Activated gamma-delta T cell treated with anti-CD3 and anti-CD28 coated beads, Interleukin-2, amount 50 U/mL, for 16 hours (primary cell): ENCODE data around the gene LRRC1.

Experiments
- DNase-seq: peaks from one replicate; pipeline ENCODE4 v3.0.0-alpha.2; 2020; ENCODE audit warnings: low read depth

Gene LRRC1

GRCh38 chr6:53924821-53925422 lies 130.1 kb downstream of the LRRC1 start:
- no peak for DNase-seq

GRCh38 chr6:53925891-53926290 lies 131.1 kb downstream of the LRRC1 start:
- no peak for DNase-seq

- DNase-seq, result no peak
These were observed 131.7 kb downstream of the LRRC1 start for GRCh38 chr6:53926505-53926904.

- no peak for DNase-seq
These were observed 133.8 kb downstream of the LRRC1 start for GRCh38 chr6:53928641-53929040.

- no peak for DNase-seq
These were observed 134.4 kb downstream of the LRRC1 start for GRCh38 chr6:53929041-53929820.

GRCh38 chr6:53929821-53930120 lies 135.0 kb downstream of the LRRC1 start:
- no peak for DNase-seq

GRCh38 chr6:53930330-53930729 lies 135.5 kb downstream of the LRRC1 start:
- DNase-seq, result no peak

GRCh38 chr6:53931086-53931485 lies 136.3 kb downstream of the LRRC1 start:
- DNase-seq, result no peak

- DNase-seq, result no peak
These were observed 137.7 kb downstream of the LRRC1 start for GRCh38 chr6:53932516-53932915.

GRCh38 chr6:53934023-53934422 lies 139.2 kb downstream of the LRRC1 start:
- DNase-seq, result no peak

GRCh38 chr6:53937461-53937860 lies 142.7 kb downstream of the LRRC1 start:
- no peak for DNase-seq

- no peak for DNase-seq
These were observed 144.0 kb downstream of the LRRC1 start for GRCh38 chr6:53938810-53939209.

- DNase-seq, result no peak
These were observed 145.0 kb downstream of the LRRC1 start for GRCh38 chr6:53939830-53940229.

- no peak for DNase-seq
These were observed 148.6 kb downstream of the LRRC1 start for GRCh38 chr6:53943395-53943794.

- no peak for DNase-seq
These were observed 149.3 kb downstream of the LRRC1 start for GRCh38 chr6:53944091-53944490.

- no peak for DNase-seq
These were observed 149.7 kb downstream of the LRRC1 start for GRCh38 chr6:53944543-53944942.

- no peak for DNase-seq
These were observed 151.1 kb downstream of the LRRC1 start for GRCh38 chr6:53945765-53946407.

GRCh38 chr6:53947780-53948179 lies 153.0 kb downstream of the LRRC1 start:
- DNase-seq, result no peak

- no peak for DNase-seq
These were observed 156.6 kb downstream of the LRRC1 start for GRCh38 chr6:53951383-53951782.

- DNase-seq, result no peak
These were observed 161.4 kb downstream of the LRRC1 start for GRCh38 chr6:53956068-53956711.

GRCh38 chr6:53956804-53957203 lies 162.0 kb downstream of the LRRC1 start:
- no peak for DNase-seq

GRCh38 chr6:53959717-53960116 lies 164.9 kb downstream of the LRRC1 start:
- no peak for DNase-seq

GRCh38 chr6:53960311-53960710 lies 165.5 kb downstream of the LRRC1 start:
- DNase-seq, result no peak
